Lung (tissue), 12 donors: ENCODE measurements around the gene CCZ1B. TPM values are rescaled to one million over a fixed set of nuclear protein-coding genes. Genes with fewer than 3 reads are reported as not detected.
"Not testable (repeated sequence)": the region's sequence is repeated elsewhere in the genome, so short reads cannot be mapped to it uniquely, and the experiment has no call there.

Experiments used
- ATAC-seq: fragments of 200-7000 bp; cut with Tn5 transposase; one replicate; pipeline ENCODE4 v1.9.1; 2020; ENCODE audit warnings: moderate number of reproducible peaks; ENCODE audit not compliant: insufficient read depth, low FRiP score
- DNase-seq, 3 donors: peaks; one replicate each; pipeline ENCODE4 v3.0.0-alpha.2; 2013 to 2017
- H3K27ac ChIP-seq, 2 donors: one replicate each; pipeline ENCODE4 v1.5.1; 2013; ENCODE audit warnings: mild to moderate bottlenecking in 2 of 2, moderate library complexity in 2 of 2, control low read depth in 1 of 2, inconsistent platforms in 1 of 2, low read depth in 1 of 2, low read length in 1 of 2
- H3K27me3 ChIP-seq, 3 donors: one replicate each; pipeline ENCODE4 v1.5.1; 2013; ENCODE audit warnings: low read length in 2 of 3; ENCODE audit not compliant: control insufficient read depth in 3 of 3, insufficient read depth in 3 of 3
- H3K36me3 ChIP-seq, 4 donors: one replicate each; pipeline ENCODE4 v1.5.1; 2013; ENCODE audit warnings: low read length in 4 of 4, mild to moderate bottlenecking in 1 of 4, moderate library complexity in 1 of 4; ENCODE audit not compliant: control insufficient read depth in 4 of 4, insufficient read depth in 4 of 4
- H3K4me1 ChIP-seq, 5 donors: one replicate each; pipeline ENCODE4 v1.5.1; 2013; ENCODE audit warnings: low read length in 5 of 5, mild to moderate bottlenecking in 2 of 5, moderate library complexity in 1 of 5; ENCODE audit not compliant: control insufficient read depth in 5 of 5, insufficient read depth in 5 of 5
- H3K4me3 ChIP-seq: one replicate; pipeline ENCODE4 v1.5.1; 2013; ENCODE audit warnings: mild to moderate bottlenecking, control low read depth, moderate library complexity
- H3K9ac ChIP-seq, 2 donors: one replicate each; pipeline ENCODE4 v1.5.1; 2013; ENCODE audit warnings: low read length in 2 of 2, control low read depth in 1 of 2; ENCODE audit not compliant: insufficient read depth in 1 of 2
- H3K9me3 ChIP-seq, 4 donors: one replicate each; pipeline ENCODE4 v1.5.1; 2013; ENCODE audit warnings: low read length in 3 of 4, mild to moderate bottlenecking in 1 of 4, moderate library complexity in 1 of 4; ENCODE audit not compliant: control insufficient read depth in 4 of 4, insufficient read depth in 3 of 4
- CTCF ChIP-seq: IDR thresholded peaks from 2 replicates; pipeline ENCODE4 v1.5.1; 2012; ENCODE audit warnings: mild to moderate bottlenecking; ENCODE audit errors: control extremely low read depth, extremely low read depth
- WGBS, 2 donors: extraction: QIAGEN DNeasy Blood & Tissue Kit; methylation state at CpG; one replicate each; pipeline ENCODE4 v1.1.7; 2013; 5-methylcytosine and 5-hydroxymethylcytosine counted together
- polyA plus RNA-seq, 2 donors: library from polyadenylated mRNA; stranded (reverse); fragments of 200-250 nt; gene quantifications; one replicate each; pipeline ENCODE4 v1.2.1, GENCODE V29; 2013
- total RNA-seq, 2 donors: library from RNA; depleted of rRNA in 1 of 2; stranded (reverse); fragments of >200 nt in 1 of 2; gene quantifications; one replicate each; pipeline ENCODE4 v1.2.1, GENCODE V29; 2014 to 2021
- donor health status: control.
- donor health status: control.
- donor health status: Bipolar disorder and iron deficiency.
- donor health status: healthy.
- donor health status: DM: yes; HTN: yes; CAD: no.

CCZ1B gene
- total and polyA plus RNA-seq, 4 donors, result 19.5 to 66.1 (median 45.1) TPM

- H3K27ac ChIP-seq, H3K9me3 ChIP-seq, H3K4me1 ChIP-seq, H3K36me3 ChIP-seq, H3K9ac ChIP-seq, H3K27me3 ChIP-seq, H3K4me3 ChIP-seq, ATAC-seq: not testable (repeated sequence)
- peak; percentile 39 to 62 (median 41) for DNase-seq
- 10 to 13% methylated on average over 14 of the region's 14 CpGs for WGBS, 2 donors
- TF ChIP-seq CTCF, result peak; percentile 21
These were observed 31.7 kb upstream of the CCZ1B start for GRCh38 chr7:6857721-6858314.

- H3K4me3 ChIP-seq, H3K4me1 ChIP-seq, DNase-seq, H3K27ac ChIP-seq, H3K9ac ChIP-seq, H3K36me3 ChIP-seq, ATAC-seq, H3K27me3 ChIP-seq, H3K9me3 ChIP-seq: not testable (repeated sequence)
- 3 to 7% methylated on average over 20 to 47 of the region's 47 CpGs for WGBS, 2 donors
These were observed 29.6 kb upstream of the CCZ1B start for GRCh38 chr7:6855563-6856131.

GRCh38 chr7:6854747-6855562 is 28.9 kb upstream of the CCZ1B start:
- not testable (repeated sequence) for H3K4me1 ChIP-seq, H3K27me3 ChIP-seq, ATAC-seq, H3K36me3 ChIP-seq, H3K4me3 ChIP-seq, H3K9ac ChIP-seq, H3K9me3 ChIP-seq, H3K27ac ChIP-seq
- WGBS, 2 donors, result 1 to 2% methylated on average over 22 to 61 of the region's 71 CpGs
- peak in 1 of 3 donors; percentile 0 for DNase-seq

- not testable (repeated sequence) for ATAC-seq, H3K36me3 ChIP-seq, H3K4me3 ChIP-seq, DNase-seq, H3K27me3 ChIP-seq, H3K27ac ChIP-seq, H3K9ac ChIP-seq, H3K9me3 ChIP-seq, H3K4me1 ChIP-seq
- WGBS, 2 donors, result 88 to 91% methylated on average over 17 of the region's 17 CpGs
These were observed 27.6 kb upstream of the CCZ1B start for GRCh38 chr7:6853681-6854080.

- not testable (repeated sequence) for H3K27ac ChIP-seq, H3K4me1 ChIP-seq, DNase-seq, H3K36me3 ChIP-seq, H3K9me3 ChIP-seq, H3K4me3 ChIP-seq, H3K27me3 ChIP-seq, H3K9ac ChIP-seq, ATAC-seq
- WGBS, 2 donors, result 92% methylated on average over 6 of the region's 6 CpGs
These were observed 23.1 kb upstream of the CCZ1B start for GRCh38 chr7:6849127-6849526.

GRCh38 chr7:6847751-6848150 is 21.7 kb upstream of the CCZ1B start:
- not testable (repeated sequence) for H3K4me3 ChIP-seq, H3K9ac ChIP-seq, H3K27ac ChIP-seq, H3K36me3 ChIP-seq, DNase-seq, ATAC-seq, H3K4me1 ChIP-seq, H3K27me3 ChIP-seq, H3K9me3 ChIP-seq
- whole genome bisulfite sequencing, 2 donors, result 88% methylated on average over 12 to 18 of the region's 18 CpGs

GRCh38 chr7:6845971-6846449 is 19.9 kb upstream of the CCZ1B start:
- not testable (repeated sequence) for H3K4me1 ChIP-seq, H3K9me3 ChIP-seq, DNase-seq, H3K36me3 ChIP-seq, H3K27me3 ChIP-seq, H3K4me3 ChIP-seq, ATAC-seq, H3K9ac ChIP-seq, H3K27ac ChIP-seq
- 22 to 49% methylated on average over 16 of the region's 16 CpGs for WGBS, 2 donors
